Activated B cell treated with CpG ODN at 0.5 μM for 24 hours (primary cell): Measurements from ENCODE around the gene RABAC1. TPM values are rescaled to one million over a fixed set of nuclear protein-coding genes. Genes with fewer than 3 reads are reported as not detected.

Experiments
- ATAC-seq: fragments of 200-7000 bp; cut with Tn5 transposase; one replicate; pipeline ENCODE4 v1.10.0; 2021; ENCODE audit warnings: low read depth, mild to moderate bottlenecking, moderate library complexity
- CTCF ChIA-PET: fragments of 350-600 bp; sonication (Branson Sonifier 250); formaldehyde crosslinking; loops from one replicate; lab custom pipeline; 2021; ENCODE audit warnings: antibody characterized with exemption; lab: Charles Lee
- POLR2A ChIA-PET: fragments of 350-600 bp; sonication (Branson Sonifier 250); formaldehyde crosslinking; loops from one replicate; lab custom pipeline; 2021; ENCODE audit warnings: antibody characterized with exemption; lab: Charles Lee
- DNase-seq: peaks from one replicate; pipeline ENCODE4 v3.0.0; 2022
- H3K27ac Mint-ChIP-seq: one replicate; pipeline ENCODE4 v1.8.0; 2020; ENCODE audit warnings: mixed read lengths
- H3K27me3 Mint-ChIP-seq: one replicate; pipeline ENCODE4 v1.8.0; 2021; ENCODE audit warnings: mixed read lengths
- H3K36me3 Mint-ChIP-seq: one replicate; pipeline ENCODE4 v1.8.0; 2021; ENCODE audit warnings: low read depth, mixed read lengths
- H3K4me1 Mint-ChIP-seq: one replicate; pipeline ENCODE4 v1.8.0; 2021; ENCODE audit warnings: mixed read lengths
- H3K4me3 Mint-ChIP-seq: one replicate; pipeline ENCODE4 v1.8.0; 2020; ENCODE audit warnings: mild to moderate bottlenecking, mixed read lengths
- H3K9me3 Mint-ChIP-seq: one replicate; pipeline ENCODE4 v1.8.0; 2020; ENCODE audit warnings: mixed read lengths
- intact Hi-C: fragments of 100-400 bp; cut with micrococcal nuclease; formaldehyde crosslinking; loops from one replicate; pipeline ENCODE4 v1.15.1; 2024
- total RNA-seq: library from RNA; stranded (reverse); gene quantifications from 2 replicates; pipeline ENCODE4 v1.2.3, GENCODE V29; 2022
- TF ChIP-seq, protein P1 (sequence below): fragments of 200-600 bp; IDR thresholded peaks from one replicate; pipeline ENCODE4 v1.8.0; 2022; ENCODE audit warnings: antibody characterized with exemption, mild to moderate bottlenecking

RABAC1 gene
- total RNA-seq, 1 donor from 2014 or later, result 102 TPM

DNA sequence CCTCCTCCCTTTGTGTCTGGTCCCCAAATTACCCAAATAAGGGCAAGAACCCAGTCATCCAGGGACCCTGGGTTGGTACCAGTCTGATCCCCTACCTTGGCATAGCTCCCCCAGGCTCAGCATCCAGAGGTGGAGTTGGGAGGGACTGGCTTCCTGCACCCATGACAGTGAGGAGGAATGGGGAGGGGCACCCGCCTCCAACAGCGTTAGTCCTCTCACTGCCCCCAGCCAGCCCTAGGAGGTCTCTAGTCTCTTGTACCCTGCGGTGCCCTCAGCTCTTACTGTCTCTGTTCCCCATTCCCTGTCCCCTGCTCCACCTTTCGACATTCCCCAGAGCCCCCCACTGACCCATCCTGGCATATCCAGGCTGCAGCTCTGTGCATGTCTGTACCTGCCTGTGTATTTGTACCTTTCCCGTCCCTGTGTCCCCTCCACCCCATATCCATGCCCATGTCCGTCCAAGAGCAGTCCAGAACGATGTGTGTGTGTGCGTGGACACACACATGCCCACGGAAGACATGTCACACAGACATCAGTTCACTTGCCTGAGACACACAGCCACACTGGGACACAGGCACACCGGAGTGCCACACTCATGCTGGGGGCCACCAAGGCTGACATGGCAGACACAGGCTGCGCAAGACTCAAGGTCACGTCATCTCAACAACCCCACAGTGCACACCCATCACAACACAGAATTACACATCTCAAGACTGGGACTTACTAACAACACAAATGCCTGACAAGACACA, 48.7 kb downstream of the RABAC1 start:
- Mint-ChIP-seq H3K4me1 (peaks cover 47% of the 10 kb centered on the region), H3K9me3 (no peaks in the 10 kb centered on the region), H3K27me3 (peaks cover 18% of the 10 kb centered on the region), H3K27ac (no peak overlapping the region), H3K4me3 (no peak overlapping the region), H3K36me3 (peaks cover 21% of the 10 kb centered on the region)
- intact Hi-C loops, result no loop called here
- DNase-seq (no peak), ATAC-seq (no peak)
- ChIA-PET POLR2A (interaction anchor here (0.6 to 1.7 kb wide), 5 partner anchors 19 to 200 kb away, joined by 3 to 4 read pairs (median 3); no protein-coding TSS in a partner anchor), CTCF (no interaction called here)
- TF ChIP-seq, protein P1, sequence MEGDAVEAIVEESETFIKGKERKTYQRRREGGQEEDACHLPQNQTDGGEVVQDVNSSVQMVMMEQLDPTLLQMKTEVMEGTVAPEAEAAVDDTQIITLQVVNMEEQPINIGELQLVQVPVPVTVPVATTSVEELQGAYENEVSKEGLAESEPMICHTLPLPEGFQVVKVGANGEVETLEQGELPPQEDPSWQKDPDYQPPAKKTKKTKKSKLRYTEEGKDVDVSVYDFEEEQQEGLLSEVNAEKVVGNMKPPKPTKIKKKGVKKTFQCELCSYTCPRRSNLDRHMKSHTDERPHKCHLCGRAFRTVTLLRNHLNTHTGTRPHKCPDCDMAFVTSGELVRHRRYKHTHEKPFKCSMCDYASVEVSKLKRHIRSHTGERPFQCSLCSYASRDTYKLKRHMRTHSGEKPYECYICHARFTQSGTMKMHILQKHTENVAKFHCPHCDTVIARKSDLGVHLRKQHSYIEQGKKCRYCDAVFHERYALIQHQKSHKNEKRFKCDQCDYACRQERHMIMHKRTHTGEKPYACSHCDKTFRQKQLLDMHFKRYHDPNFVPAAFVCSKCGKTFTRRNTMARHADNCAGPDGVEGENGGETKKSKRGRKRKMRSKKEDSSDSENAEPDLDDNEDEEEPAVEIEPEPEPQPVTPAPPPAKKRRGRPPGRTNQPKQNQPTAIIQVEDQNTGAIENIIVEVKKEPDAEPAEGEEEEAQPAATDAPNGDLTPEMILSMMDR, result no peak

DNA sequence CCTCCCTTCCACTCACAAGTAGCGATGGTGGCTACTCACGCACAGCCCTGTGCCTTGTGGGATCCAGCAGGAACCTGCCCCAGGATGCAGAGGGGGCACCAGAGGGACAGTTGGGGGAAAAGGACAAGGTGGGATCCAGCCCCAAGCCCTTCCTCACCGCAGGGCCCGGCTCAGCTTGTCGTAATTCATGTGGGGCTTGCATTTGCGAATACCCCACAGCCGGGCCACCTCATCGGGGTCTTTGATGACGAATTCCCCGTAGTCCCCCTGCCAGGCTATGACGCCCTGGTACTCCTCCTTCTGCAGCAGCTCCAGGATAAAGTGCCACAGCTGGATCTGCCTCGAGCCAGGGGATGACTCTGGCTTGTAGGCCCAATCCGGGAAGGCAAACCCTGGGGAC, 49.4 kb downstream of the RABAC1 start:
- no peak overlapping the region for H3K4me3 Mint-ChIP-seq
- H3K27ac Mint-ChIP-seq, result no peak overlapping the region
- H3K4me1 Mint-ChIP-seq, result peaks cover 47% of the 10 kb centered on the region
- TF ChIP-seq, protein P1, result no peak
- ATAC-seq (no peak), DNase-seq (no peak)
- H3K27me3 Mint-ChIP-seq, result peaks cover 18% of the 10 kb centered on the region
- H3K36me3 Mint-ChIP-seq, result peaks cover 28% of the 10 kb centered on the region
- intact Hi-C loops, result no loop called here
- H3K9me3 Mint-ChIP-seq, result no peaks in the 10 kb centered on the region
- POLR2A ChIA-PET, result interaction anchor here (0.7 to 1.7 kb wide), 4 partner anchors 19 to 45 kb away, joined by 3 to 4 read pairs (median 3); no protein-coding TSS in a partner anchor
- CTCF ChIA-PET, result no interaction called here

DNA sequence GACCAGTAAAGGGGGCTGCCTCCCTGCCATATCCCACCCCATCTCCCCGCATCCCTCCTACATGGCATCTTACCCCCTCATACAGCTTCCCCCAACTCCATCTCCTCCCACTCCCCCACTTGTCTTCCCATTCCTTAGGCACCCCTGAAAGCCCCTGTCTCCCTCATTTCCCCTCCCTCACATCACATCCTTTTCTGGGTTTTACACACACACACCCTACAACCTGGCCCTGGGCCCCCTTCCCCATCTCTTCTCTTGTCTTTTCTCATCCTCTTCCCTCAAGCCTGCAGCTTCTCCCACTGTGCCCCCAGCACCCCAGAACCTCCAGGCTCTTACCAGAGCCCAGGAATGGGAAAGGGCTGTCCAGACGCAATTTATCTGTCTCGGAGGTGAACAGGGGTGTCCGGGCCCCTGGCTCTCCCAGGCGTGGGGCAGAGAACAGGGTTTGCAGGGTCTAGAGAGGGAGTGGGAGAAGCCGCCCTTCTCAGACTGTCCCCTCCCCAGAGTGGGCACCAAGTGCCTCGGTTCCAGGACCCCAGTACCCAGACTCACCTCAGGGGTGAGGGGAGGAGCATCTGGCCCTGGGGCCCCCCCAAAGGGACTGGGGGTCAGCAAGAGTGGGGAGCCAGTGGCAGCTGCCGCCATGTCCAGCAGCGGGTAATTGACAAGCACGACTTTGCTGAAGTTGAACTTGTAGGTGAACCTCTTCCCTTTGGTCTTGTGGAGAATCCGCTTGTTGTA, 50.2 kb downstream of the RABAC1 start:
- Mint-ChIP-seq H3K36me3 (peaks cover 37% of the 10 kb centered on the region), H3K4me3 (no peak overlapping the region), H3K9me3 (no peaks in the 10 kb centered on the region), H3K27ac (no peak overlapping the region), H3K4me1 (peaks cover 42% of the 10 kb centered on the region), H3K27me3 (peaks cover 14% of the 10 kb centered on the region)
- ATAC-seq, result no peak
- CTCF ChIA-PET, result no interaction called here
- DNase-seq, result no peak
- TF ChIP-seq, protein P1, result no peak
- intact Hi-C loops, result no loop called here
- POLR2A ChIA-PET, result interaction anchor here (1.2 kb wide), 1 partner anchor 22 kb away, joined by 4 read pairs; no protein-coding TSS in a partner anchor

DNA sequence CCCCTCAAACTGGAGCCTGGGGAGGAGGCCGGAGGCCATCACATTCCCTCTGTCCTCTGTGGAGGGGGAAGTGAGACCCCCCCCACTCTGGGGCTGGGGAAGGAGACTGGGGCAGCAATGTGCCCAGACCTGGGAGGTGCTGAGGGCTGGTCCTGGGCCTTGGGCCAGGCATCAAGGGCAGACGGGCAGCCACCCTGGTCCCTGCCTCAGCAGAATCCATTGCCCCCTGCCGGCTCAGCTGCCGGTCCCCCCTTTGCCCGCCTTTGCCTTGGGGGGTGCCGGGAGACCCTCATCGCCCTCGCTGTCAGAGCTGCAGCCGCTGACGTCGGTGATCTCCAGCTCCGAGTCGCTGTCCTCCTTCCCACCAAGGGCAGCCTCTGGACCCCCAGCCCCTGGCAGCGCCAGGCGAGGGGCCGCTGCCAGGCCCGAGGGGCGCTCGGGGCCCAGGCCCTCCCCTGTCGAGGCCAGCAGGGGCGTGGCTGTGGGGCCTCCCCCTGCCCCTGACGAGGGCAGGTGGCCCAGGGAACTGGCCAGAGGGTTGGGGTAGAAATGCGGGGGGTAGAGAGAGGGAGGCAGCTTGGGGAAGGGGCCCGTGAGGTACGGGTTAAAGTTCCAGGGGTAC, 51.0 kb downstream of the RABAC1 start:
- H3K4me1 Mint-ChIP-seq, result peaks cover 35% of the 10 kb centered on the region

More for the DNA sequence above, 51.0 kb downstream of the RABAC1 start:
- intact Hi-C loops, result no loop called here
- POLR2A ChIA-PET, result interaction anchor here (1.2 kb wide), 1 partner anchor 22 kb away, joined by 4 read pairs; no protein-coding TSS in a partner anchor
- H3K36me3 Mint-ChIP-seq, result peaks cover 44% of the 10 kb centered on the region
- TF ChIP-seq, protein P1, result no peak
- ATAC-seq, result no peak
- no peak for DNase-seq
- CTCF ChIA-PET, result no interaction called here
- H3K4me3 Mint-ChIP-seq, result no peak overlapping the region
- peaks cover 9% of the 10 kb centered on the region for H3K27me3 Mint-ChIP-seq
- H3K9me3 Mint-ChIP-seq, result no peaks in the 10 kb centered on the region
- H3K27ac Mint-ChIP-seq, result no peak overlapping the region
